MCF 10A (cell line): ENCODE results near the gene C6orf120. TPM values are rescaled to one million over a fixed set of nuclear protein-coding genes. Genes with fewer than 3 reads are reported as not detected.

Experiments
- BruUV-seq: library from RNA; stranded (reverse); fragments of 400-500 nt; replicated peaks from 2 replicates; lab custom pipeline; 2021; lab: Mats Ljungman, UMichigan
- CTCF ChIA-PET: fragments of 300-600 bp; sonication (Branson Sonifier 250); formaldehyde crosslinking; extraction: SDS; loops from one replicate; lab custom pipeline; 2021; ENCODE audit warnings: antibody characterized with exemption, inconsistent platforms; lab: Yijun Ruan, JAX
- POLR2A ChIA-PET: fragments of 300-600, 350-650 bp; sonication (Branson Sonifier 250); formaldehyde crosslinking; extraction: SDS; loops from one replicate; lab custom pipeline; 2020; ENCODE audit warnings: antibody characterized with exemption, inconsistent platforms; lab: Yijun Ruan, JAX
- DNase-seq: peaks from one replicate; pipeline ENCODE4 v3.0.0-alpha.2; 2018; ENCODE audit not compliant: unreplicated experiment
- H3K27ac Mint-ChIP-seq: one replicate; pipeline ENCODE4 v1.8.0; 2022; ENCODE audit warnings: mild to moderate bottlenecking, low read depth, mixed read lengths; ENCODE audit not compliant: unreplicated experiment
- H3K27me3 Mint-ChIP-seq: one replicate; pipeline ENCODE4 v1.8.0; 2022; ENCODE audit warnings: mixed read lengths; ENCODE audit not compliant: insufficient read depth, unreplicated experiment
- H3K36me3 Mint-ChIP-seq: one replicate; pipeline ENCODE4 v1.8.0; 2022; ENCODE audit warnings: mild to moderate bottlenecking, moderate library complexity, mixed read lengths; ENCODE audit not compliant: insufficient read depth, unreplicated experiment
- H3K4me1 Mint-ChIP-seq: one replicate; pipeline ENCODE4 v1.8.0; 2022; ENCODE audit warnings: mixed read lengths; ENCODE audit not compliant: insufficient read depth, unreplicated experiment
- H3K4me3 Mint-ChIP-seq: one replicate; pipeline ENCODE4 v1.8.0; 2022; ENCODE audit warnings: mild to moderate bottlenecking, moderate library complexity, mixed read lengths; ENCODE audit not compliant: unreplicated experiment
- H3K9me3 Mint-ChIP-seq: one replicate; pipeline ENCODE4 v1.8.0; 2022; ENCODE audit warnings: mixed read lengths; ENCODE audit not compliant: unreplicated experiment
- intact Hi-C: fragments of 100-400 bp; cut with micrococcal nuclease; formaldehyde crosslinking; loops from 2 replicates; pipeline ENCODE4 v1.14.1; 2022
- total RNA-seq: library from RNA; stranded (reverse); gene quantifications from 2 replicates; pipeline ENCODE4 v1.2.3, GENCODE V29; 2022
- TF ChIP-seq, protein P1 (sequence below): fragments of 200-600 bp; IDR thresholded peaks from one replicate; pipeline ENCODE4 v1.8.0; 2022; ENCODE audit warnings: antibody characterized with exemption, mild to moderate bottlenecking; ENCODE audit not compliant: unreplicated experiment

The C6orf120 gene
- total RNA-seq, 1 experiment from 2014 or later = 25.3 TPM

DNA sequence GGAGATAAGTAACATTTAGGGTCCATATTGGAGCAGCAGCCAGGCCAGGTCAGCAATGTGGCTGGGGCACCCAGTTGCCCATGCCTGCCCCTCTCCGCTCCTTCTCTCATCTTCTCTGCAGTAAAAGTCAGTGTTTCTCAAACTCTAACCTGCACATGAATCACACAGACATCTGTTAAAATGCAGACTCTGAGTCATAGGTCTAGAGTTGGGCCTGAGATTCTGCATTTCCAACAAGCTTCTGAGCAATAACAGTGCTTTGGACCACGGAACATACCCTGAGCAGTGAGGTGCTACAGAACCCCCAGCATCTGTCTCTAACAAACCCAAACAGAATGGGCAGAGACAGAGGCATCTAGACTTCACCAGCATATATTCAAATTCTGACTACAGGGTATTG lies 12.3 kb downstream of the C6orf120 start:
- Mint-ChIP-seq H3K27ac (no peak overlapping the region), H3K4me3 (no peak overlapping the region), H3K36me3 (peaks cover 74% of the 10 kb centered on the region), H3K27me3 (no peaks in the 10 kb centered on the region), H3K9me3 (no peaks in the 10 kb centered on the region), H3K4me1 (peaks cover 3% of the 10 kb centered on the region)
- no peak for DNase-seq
- POLR2A ChIA-PET = interaction anchor here (0.9 to 1.8 kb wide), 3 partner anchors 10 to 12 kb away, joined by 3 to 10 read pairs (median 3); partner anchors contain the start of genes C6orf120 and WDR27
- intact Hi-C loops = no loop called here
- TF ChIP-seq, protein P1, sequence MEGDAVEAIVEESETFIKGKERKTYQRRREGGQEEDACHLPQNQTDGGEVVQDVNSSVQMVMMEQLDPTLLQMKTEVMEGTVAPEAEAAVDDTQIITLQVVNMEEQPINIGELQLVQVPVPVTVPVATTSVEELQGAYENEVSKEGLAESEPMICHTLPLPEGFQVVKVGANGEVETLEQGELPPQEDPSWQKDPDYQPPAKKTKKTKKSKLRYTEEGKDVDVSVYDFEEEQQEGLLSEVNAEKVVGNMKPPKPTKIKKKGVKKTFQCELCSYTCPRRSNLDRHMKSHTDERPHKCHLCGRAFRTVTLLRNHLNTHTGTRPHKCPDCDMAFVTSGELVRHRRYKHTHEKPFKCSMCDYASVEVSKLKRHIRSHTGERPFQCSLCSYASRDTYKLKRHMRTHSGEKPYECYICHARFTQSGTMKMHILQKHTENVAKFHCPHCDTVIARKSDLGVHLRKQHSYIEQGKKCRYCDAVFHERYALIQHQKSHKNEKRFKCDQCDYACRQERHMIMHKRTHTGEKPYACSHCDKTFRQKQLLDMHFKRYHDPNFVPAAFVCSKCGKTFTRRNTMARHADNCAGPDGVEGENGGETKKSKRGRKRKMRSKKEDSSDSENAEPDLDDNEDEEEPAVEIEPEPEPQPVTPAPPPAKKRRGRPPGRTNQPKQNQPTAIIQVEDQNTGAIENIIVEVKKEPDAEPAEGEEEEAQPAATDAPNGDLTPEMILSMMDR = no peak
- BruUV-seq = no TSS peak
- CTCF ChIA-PET = interaction anchor here (0.6 kb wide), 1 partner anchor 48 kb away, joined by 3 read pairs; no protein-coding TSS in a partner anchor

DNA sequence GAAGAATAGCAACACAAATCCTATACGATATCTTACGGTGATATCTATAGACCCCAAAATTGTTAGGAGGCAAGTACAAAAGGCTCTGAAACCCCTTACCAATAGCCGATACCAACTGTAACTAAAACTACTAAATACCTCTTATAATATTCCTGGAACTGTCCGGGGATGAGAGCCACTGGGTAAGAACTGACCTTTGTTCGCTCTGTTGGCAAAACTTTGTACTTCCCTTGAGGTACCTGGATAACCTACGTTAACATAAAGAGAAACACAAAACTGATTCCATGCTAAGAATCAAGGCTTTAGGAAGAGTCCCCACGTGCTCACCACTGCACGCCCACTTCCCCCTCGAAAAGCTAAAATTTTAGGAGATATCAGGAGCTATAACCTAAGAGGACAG lies 12.7 kb downstream of the C6orf120 start:
- CTCF ChIA-PET = no interaction called here
- intact Hi-C loops = no loop called here
- no TSS peak for BruUV-seq
- Mint-ChIP-seq H3K36me3 (peaks cover 74% of the 10 kb centered on the region), H3K27ac (no peak overlapping the region), H3K4me1 (peaks cover 5% of the 10 kb centered on the region), H3K9me3 (no peaks in the 10 kb centered on the region), H3K4me3 (no peak overlapping the region), H3K27me3 (no peaks in the 10 kb centered on the region)
- TF ChIP-seq, protein P1 = no peak
- POLR2A ChIA-PET = interaction anchor here (1.5 to 1.8 kb wide), 2 partner anchors 10 to 12 kb away, joined by 3 to 10 read pairs; partner anchors contain the start of genes C6orf120 and WDR27
- no peak for DNase-seq

DNA sequence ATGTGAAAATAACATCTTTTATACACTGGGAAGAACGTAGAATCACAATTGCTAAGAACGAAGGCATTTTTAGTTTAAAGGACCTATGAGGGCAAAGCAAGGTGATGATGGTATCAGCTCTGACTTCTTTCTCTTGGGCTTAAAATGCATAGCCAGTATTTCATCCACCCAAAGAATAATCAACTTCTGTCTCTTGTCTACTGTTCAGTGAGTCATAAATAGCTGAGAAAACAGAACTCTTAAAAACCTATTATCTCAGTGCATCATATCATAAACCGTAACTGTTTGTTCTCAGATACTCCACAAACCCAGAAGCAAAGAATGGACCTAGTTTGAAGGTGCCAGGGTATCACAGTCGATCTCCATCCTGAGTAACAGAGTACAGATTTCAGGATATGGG lies 17.2 kb downstream of the C6orf120 start:
- no peaks in the 10 kb centered on the region for H3K9me3 Mint-ChIP-seq
- TF ChIP-seq, protein P1 = no peak
- POLR2A ChIA-PET = interaction anchor here (1.3 to 3.7 kb wide), 5 partner anchors 10 to 31 kb away, joined by 3 to 25 read pairs (median 3); no protein-coding TSS in a partner anchor
- H3K27ac Mint-ChIP-seq = no peak overlapping the region
- H3K4me1 Mint-ChIP-seq = peaks cover 10% of the 10 kb centered on the region
- no peaks in the 10 kb centered on the region for H3K27me3 Mint-ChIP-seq
- BruUV-seq = no TSS peak
- CTCF ChIA-PET = interaction anchor here (1.3 to 1.4 kb wide), 2 partner anchors 10 to 33 kb away, joined by 4 to 6 read pairs; partner anchors contain the start of genes DYNLT2 and ERMARD
- intact Hi-C loops = no loop called here
- no peak for DNase-seq
- H3K36me3 Mint-ChIP-seq = peaks cover 44% of the 10 kb centered on the region
- no peak overlapping the region for H3K4me3 Mint-ChIP-seq

DNA sequence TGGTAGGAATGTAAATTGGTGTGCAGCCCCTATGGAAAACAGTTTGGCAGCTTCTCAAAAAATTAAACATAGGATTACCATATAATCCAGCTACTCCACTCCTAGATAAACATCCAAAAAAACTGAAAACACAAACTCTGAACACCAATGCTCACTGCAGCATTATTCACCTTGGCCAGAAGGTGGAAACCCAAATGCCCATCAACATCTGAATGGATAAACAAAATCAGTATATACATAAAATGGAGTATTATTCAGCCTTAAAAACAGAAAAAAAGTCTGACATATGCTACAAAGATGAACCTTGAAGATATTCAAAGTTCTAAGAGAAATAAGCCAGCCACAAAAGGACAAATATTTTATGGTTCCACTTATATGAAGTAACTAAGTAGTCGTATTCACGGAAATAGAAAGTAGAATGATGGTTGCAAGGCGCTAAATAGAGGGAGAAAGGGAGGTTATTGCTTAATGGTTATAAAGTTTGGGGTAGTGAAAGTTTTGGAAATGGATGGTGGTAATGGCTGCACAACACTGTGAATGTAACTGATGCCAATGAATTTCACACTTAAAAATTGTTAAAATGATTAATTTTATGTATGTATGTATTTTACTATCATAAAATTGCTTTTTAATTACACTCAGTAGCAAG lies 18.4 kb downstream of the C6orf120 start:
- intact Hi-C loops = no loop called here
- CTCF ChIA-PET = interaction anchor here (0.7 kb wide), 1 partner anchor 10 kb away, joined by 3 read pairs; no protein-coding TSS in a partner anchor
- POLR2A ChIA-PET = interaction anchor here (0.7 to 5.4 kb wide), 5 partner anchors 11 to 32 kb away, joined by 3 to 102 read pairs (median 11); partner anchors contain the start of genes C6orf120 and WDR27
- no TSS peak for BruUV-seq
- no peaks in the 10 kb centered on the region for H3K27me3 Mint-ChIP-seq
- H3K27ac Mint-ChIP-seq = no peak overlapping the region
- peaks cover 32% of the 10 kb centered on the region for H3K36me3 Mint-ChIP-seq
- peaks cover 10% of the 10 kb centered on the region for H3K4me1 Mint-ChIP-seq
- DNase-seq = no peak
- H3K9me3 Mint-ChIP-seq = no peaks in the 10 kb centered on the region
- no peak overlapping the region for H3K4me3 Mint-ChIP-seq
- TF ChIP-seq, protein P1 = peak; percentile 26
